Rectal smooth muscle tissue (tissue), 1 donor: ENCODE measurements around the gene TGFB2.

Experiments used
- H3K27ac ChIP-seq: one replicate; pipeline ENCODE4 v1.7.0; 2013; ENCODE audit warnings: low read depth, low read length, inconsistent platforms
- H3K27me3 ChIP-seq: one replicate; pipeline ENCODE4 v1.7.0; 2013; ENCODE audit warnings: low read length; ENCODE audit not compliant: control insufficient read depth, insufficient read depth
- H3K36me3 ChIP-seq: one replicate; pipeline ENCODE4 v1.7.0; 2013; ENCODE audit warnings: low read length; ENCODE audit not compliant: control insufficient read depth, insufficient read depth
- H3K4me1 ChIP-seq: one replicate; pipeline ENCODE4 v1.7.0; 2013; ENCODE audit warnings: low read length; ENCODE audit not compliant: control insufficient read depth, insufficient read depth
- H3K4me3 ChIP-seq: one replicate; pipeline ENCODE4 v1.7.0; 2013; ENCODE audit warnings: low read length
- H3K9ac ChIP-seq: one replicate; pipeline ENCODE4 v1.7.0; 2013; ENCODE audit warnings: low read length

Gene TGFB2

DNA sequence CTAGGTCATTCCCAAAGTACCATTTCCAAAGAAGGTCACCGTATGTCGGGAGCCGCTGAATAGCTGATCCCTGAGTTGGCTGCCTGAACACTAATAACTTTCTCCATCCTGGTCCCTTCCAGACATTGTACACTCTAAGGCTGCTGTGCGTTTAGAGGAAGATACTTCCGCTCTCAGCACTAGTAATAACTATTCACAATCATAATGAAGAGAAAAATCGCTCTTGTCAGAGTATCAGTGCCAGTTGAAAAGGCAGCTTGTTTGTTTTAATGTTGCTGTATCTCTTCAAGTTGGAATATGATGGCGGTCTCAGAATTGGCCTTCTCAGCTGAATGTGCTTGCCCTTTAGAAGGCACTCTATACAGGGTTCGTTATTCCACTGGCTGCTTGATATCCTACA is 43.5 kb downstream of the TGFB2 start:
- H3K27me3 ChIP-seq, result no peaks in the 10 kb centered on the region
- H3K4me3 ChIP-seq, result no peak overlapping the region
- H3K9ac ChIP-seq, result no peak overlapping the region
- no peaks in the 10 kb centered on the region for H3K4me1 ChIP-seq
- no peak overlapping the region for H3K27ac ChIP-seq
- H3K36me3 ChIP-seq, result no peaks in the 10 kb centered on the region

DNA sequence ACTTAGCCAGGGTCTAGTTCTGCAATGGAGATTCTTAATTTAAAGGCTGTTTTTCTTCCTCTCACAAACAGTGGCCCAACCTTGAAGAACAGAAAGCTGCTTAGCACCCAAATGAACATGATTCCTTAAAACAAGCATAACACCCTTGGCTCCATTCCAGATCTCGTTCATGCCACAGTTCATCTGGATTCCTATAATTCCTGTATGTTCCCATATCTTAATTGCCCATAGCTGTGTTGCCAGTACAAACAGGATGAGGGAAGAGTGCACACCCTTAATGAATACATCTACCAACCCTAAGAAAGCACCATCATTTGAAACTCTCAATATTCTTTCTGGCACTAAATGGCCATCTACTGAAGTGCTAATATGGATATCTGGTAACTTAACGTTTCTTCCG is 45.5 kb downstream of the TGFB2 start:
- no peaks in the 10 kb centered on the region for H3K4me1 ChIP-seq
- no peaks in the 10 kb centered on the region for H3K27me3 ChIP-seq
- no peak overlapping the region for H3K27ac ChIP-seq
- H3K4me3 ChIP-seq, result no peak overlapping the region
- H3K36me3 ChIP-seq, result no peaks in the 10 kb centered on the region
- H3K9ac ChIP-seq, result no peak overlapping the region

GRCh38 chr1:218392780-218393179 is 47.6 kb downstream of the TGFB2 start:
- Histone ChIP-seq H3K4me3 (no peak overlapping the region), H3K27me3 (no peaks in the 10 kb centered on the region), H3K36me3 (no peaks in the 10 kb centered on the region), H3K9ac (no peak overlapping the region), H3K27ac (no peak overlapping the region), H3K4me1 (no peaks in the 10 kb centered on the region)

DNA sequence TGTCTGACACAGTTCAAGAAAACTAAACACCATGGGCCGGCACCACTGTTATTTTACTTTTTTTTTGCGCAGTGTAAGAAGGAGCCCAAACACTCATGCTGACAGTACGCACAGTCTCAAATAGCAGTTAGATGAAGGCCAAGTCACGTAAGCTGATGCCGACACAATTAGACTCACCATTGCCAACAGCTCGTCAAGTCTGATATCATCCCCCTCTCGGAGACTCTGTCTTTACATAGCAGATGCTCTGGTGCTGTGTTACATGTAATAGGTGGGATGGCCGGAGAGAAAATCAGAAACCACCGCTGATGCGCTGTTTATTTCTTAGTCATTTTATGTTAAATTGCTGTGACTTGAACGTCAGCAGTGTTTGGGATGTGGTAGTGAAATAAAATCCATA is 49.3 kb downstream of the TGFB2 start:
- Histone ChIP-seq H3K4me3 (no peak overlapping the region), H3K27me3 (no peaks in the 10 kb centered on the region), H3K36me3 (no peaks in the 10 kb centered on the region), H3K4me1 (no peaks in the 10 kb centered on the region), H3K9ac (no peak overlapping the region), H3K27ac (no peak overlapping the region)

- Histone ChIP-seq H3K4me1 (no peaks in the 10 kb centered on the region), H3K4me3 (no peak overlapping the region), H3K27ac (no peak overlapping the region)
These were observed 49.9 kb downstream of the TGFB2 start for GRCh38 chr1:218394989-218395388.

GRCh38 chr1:218395916-218396315 is 50.8 kb downstream of the TGFB2 start:
- H3K9ac ChIP-seq, result no peak overlapping the region

More at GRCh38 chr1:218394989-218395388, 49.9 kb downstream of the TGFB2 start:
- Histone ChIP-seq H3K27me3 (no peaks in the 10 kb centered on the region), H3K9ac (no peak overlapping the region), H3K36me3 (no peaks in the 10 kb centered on the region)

GRCh38 chr1:218397752-218398339 is 52.7 kb downstream of the TGFB2 start:
- no peak overlapping the region for H3K4me3 ChIP-seq
- no peaks in the 10 kb centered on the region for H3K27me3 ChIP-seq
- H3K27ac ChIP-seq, result no peak overlapping the region
- peaks cover 13% of the 10 kb centered on the region for H3K4me1 ChIP-seq
- H3K36me3 ChIP-seq, result no peaks in the 10 kb centered on the region
- H3K9ac ChIP-seq, result no peak overlapping the region

More at GRCh38 chr1:218395916-218396315, 50.8 kb downstream of the TGFB2 start:
- H3K36me3 ChIP-seq, result no peaks in the 10 kb centered on the region
- no peak overlapping the region for H3K4me3 ChIP-seq
- H3K4me1 ChIP-seq, result no peaks in the 10 kb centered on the region
- H3K27me3 ChIP-seq, result no peaks in the 10 kb centered on the region
- no peak overlapping the region for H3K27ac ChIP-seq

- Histone ChIP-seq H3K4me3 (no peak overlapping the region), H3K36me3 (no peaks in the 10 kb centered on the region), H3K4me1 (peaks cover 17% of the 10 kb centered on the region), H3K27ac (no peak overlapping the region), H3K9ac (no peak overlapping the region), H3K27me3 (no peaks in the 10 kb centered on the region)
These were observed 55.5 kb downstream of the TGFB2 start for GRCh38 chr1:218400624-218401023.

DNA sequence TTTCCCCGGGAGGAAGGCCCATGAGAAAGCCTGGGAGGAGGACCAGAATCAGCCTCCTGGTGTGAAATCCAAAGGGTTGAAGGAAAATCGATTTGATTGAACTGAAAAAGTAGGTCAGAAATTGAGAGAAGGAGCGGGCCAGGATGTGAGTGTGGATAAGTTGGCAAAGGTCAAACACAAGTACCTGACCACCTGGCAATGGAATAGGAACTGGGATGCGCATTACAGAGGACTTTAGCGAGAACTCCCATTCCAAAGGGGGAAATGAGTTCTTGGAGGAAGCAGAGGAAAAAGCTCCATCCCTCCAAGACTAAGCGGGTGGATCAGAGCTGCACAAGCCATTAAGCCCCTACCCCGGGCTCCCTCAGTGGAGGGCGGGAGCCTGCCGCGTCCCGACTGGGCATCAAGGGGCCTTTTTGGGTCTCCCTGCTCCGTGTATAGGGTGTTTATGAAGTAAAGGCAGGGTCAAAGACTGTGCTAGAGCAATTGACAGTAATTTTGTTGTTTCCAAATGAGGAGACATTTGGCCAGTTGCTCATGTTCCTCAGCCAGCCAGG is 56.4 kb downstream of the TGFB2 start:
- peak overlapping the region; percentile 55 for H3K27ac ChIP-seq

GRCh38 chr1:218401998-218402785 is 57.1 kb downstream of the TGFB2 start:
- H3K4me3 ChIP-seq, result no peak overlapping the region
- H3K27ac ChIP-seq, result peak overlapping the region; percentile 55
- H3K27me3 ChIP-seq, result no peaks in the 10 kb centered on the region
- no peak overlapping the region for H3K9ac ChIP-seq
- no peaks in the 10 kb centered on the region for H3K36me3 ChIP-seq
- peaks cover 17% of the 10 kb centered on the region for H3K4me1 ChIP-seq

More for the DNA sequence above, 56.4 kb downstream of the TGFB2 start:
- H3K9ac ChIP-seq, result no peak overlapping the region
- peaks cover 17% of the 10 kb centered on the region for H3K4me1 ChIP-seq
- no peaks in the 10 kb centered on the region for H3K27me3 ChIP-seq
- H3K4me3 ChIP-seq, result no peak overlapping the region
- H3K36me3 ChIP-seq, result no peaks in the 10 kb centered on the region

GRCh38 chr1:218402786-218403120 is 57.6 kb downstream of the TGFB2 start:
- Histone ChIP-seq H3K9ac (no peak overlapping the region), H3K27me3 (no peaks in the 10 kb centered on the region), H3K27ac (peak overlapping the region; percentile 33), H3K36me3 (no peaks in the 10 kb centered on the region), H3K4me1 (peaks cover 17% of the 10 kb centered on the region), H3K4me3 (no peak overlapping the region)

- Histone ChIP-seq H3K27me3 (no peaks in the 10 kb centered on the region), H3K36me3 (no peaks in the 10 kb centered on the region), H3K27ac (peak overlapping the region; percentile 33)
These were observed 58.2 kb downstream of the TGFB2 start for GRCh38 chr1:218403300-218403699.

DNA sequence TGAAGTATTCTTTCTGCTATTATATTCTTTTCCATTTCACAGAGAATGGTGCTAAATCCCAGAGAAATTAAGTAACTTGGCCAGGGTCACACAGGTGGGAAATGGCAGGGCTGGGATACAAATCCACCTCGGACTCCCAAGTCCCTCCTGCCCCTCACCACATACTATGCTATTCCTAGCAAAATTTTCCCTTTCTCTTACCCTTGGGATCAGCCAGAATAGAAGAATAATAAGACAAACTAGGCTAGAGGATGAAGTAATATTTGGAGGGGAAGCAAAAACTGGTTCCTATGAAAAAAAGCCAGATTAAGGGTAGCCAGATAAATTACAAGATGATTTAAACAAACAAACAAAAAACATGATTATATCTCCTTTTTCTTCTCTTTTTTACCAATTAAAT is 62.5 kb downstream of the TGFB2 start:
- Histone ChIP-seq H3K4me3 (no peak overlapping the region), H3K27ac (no peak overlapping the region), H3K9ac (no peak overlapping the region), H3K4me1 (peaks cover 5% of the 10 kb centered on the region), H3K36me3 (no peaks in the 10 kb centered on the region), H3K27me3 (no peaks in the 10 kb centered on the region)

More at GRCh38 chr1:218403300-218403699, 58.2 kb downstream of the TGFB2 start:
- Histone ChIP-seq H3K4me1 (peaks cover 17% of the 10 kb centered on the region), H3K4me3 (no peak overlapping the region), H3K9ac (no peak overlapping the region)
